ENCODE measurements around the gene CPEB4.

CPEB4 gene

DNA sequence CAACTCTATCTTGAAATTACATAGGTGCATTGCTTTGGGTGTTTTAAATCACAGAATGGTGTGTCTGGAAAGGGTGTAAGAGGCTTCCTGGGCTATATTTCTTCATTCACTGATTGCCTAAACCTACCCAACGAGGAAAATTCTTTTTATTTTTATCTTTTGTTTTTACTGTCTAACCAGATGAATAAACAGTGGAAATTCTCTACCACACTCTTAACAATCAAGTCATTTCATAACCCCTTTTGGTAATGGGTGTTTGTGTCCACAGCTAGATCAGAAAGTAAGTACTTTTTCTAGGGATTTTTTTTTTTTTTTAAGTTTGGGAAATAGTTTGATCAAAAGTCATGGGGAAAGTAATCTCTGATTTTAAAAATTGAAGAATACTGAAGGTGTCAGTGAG is 73.3 kb downstream of the CPEB4 start:
- Histone ChIP-seq H3K27ac (ENCODE audit: low read depth, low read length) (no peak overlapping the region), H3K4me1 (ENCODE audit: control insufficient read depth, insufficient read depth, low read length) (peaks cover 15% of the 10 kb centered on the region), H3K27me3 (ENCODE audit: control insufficient read depth, insufficient read depth, low read length) (no peaks in the 10 kb centered on the region), H3K9ac (ENCODE audit: low read length) (no peak overlapping the region), H3K36me3 (ENCODE audit: control insufficient read depth, insufficient read depth, low read length) (no peaks in the 10 kb centered on the region), H3K9me3 (ENCODE audit: control insufficient read depth, insufficient read depth, low read depth, low read length) (no peaks in the 10 kb centered on the region), H3K4me3 (ENCODE audit: low read depth, low read length) (no peak overlapping the region)

DNA sequence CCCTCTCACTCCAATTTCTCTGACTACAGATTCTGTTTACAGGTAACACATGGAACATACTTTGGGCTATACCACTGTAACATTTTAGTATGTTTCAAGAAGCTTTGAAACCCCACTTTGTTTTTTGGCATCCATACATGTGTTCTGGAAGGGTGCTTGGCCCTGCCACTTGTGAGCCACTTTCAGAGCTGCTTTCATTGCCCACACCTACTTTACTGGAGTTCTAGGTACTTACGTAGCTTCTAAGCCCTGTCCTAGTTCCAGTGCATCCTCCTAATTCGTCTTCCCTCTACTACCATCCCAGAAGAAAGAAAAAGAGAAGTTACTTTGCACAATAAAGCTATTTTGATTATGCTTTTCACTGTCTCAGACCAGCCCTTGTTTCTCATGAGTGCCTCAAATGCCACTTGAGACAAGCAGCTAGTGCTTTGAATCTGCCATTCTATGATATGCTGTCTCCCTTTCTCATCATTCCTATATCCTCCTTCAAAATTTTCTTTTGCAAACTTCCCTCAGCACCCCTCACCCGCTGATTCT is 74.4 kb downstream of the CPEB4 start:
- Histone ChIP-seq H3K27ac (ENCODE audit: low read depth, low read length) (peak overlapping the region; percentile 95), H3K9ac (ENCODE audit: low read length) (no peak overlapping the region), H3K9me3 (ENCODE audit: control insufficient read depth, insufficient read depth, low read depth, low read length) (no peaks in the 10 kb centered on the region), H3K27me3 (ENCODE audit: control insufficient read depth, insufficient read depth, low read length) (no peaks in the 10 kb centered on the region), H3K4me1 (ENCODE audit: control insufficient read depth, insufficient read depth, low read length) (peaks cover 16% of the 10 kb centered on the region), H3K4me3 (ENCODE audit: low read depth, low read length) (no peak overlapping the region), H3K36me3 (ENCODE audit: control insufficient read depth, insufficient read depth, low read length) (no peaks in the 10 kb centered on the region)

DNA sequence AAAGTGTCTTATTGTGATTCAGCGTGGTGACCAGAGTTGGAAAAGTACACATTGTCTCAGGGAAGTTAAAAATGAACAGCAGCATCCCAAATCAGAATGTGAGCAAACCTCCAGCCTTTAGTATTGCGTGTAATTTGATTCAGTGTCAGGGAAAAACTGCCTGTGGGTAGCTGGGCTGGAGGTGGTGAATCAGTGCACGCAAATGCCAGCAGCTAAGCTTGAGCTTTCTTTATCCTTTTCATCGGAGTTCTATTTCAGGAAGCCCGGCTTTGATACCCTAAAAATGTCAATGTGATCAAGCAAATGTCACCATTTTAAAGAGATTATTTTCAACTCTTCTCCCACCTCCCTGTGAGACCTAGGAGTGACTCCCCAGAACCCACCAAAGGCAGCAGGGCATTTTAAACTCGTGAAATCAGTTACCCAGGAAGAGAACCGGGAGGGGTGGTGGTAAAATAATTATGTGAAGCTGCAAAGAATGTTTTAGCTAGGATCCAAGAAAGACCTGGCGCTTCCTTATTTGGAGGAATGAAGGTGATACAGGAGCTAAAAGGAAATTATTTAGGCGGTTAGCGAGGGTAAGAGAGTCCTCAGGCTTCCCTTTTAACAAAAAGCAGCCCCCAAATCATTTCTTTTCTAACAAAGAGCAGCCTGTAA is 75.2 kb downstream of the CPEB4 start:
- peaks cover 24% of the 10 kb centered on the region for H3K4me1 ChIP-seq (ENCODE audit: control insufficient read depth, insufficient read depth, low read length)
- peak overlapping the region; percentile 95 for H3K27ac ChIP-seq (ENCODE audit: low read depth, low read length)
- H3K9ac ChIP-seq (ENCODE audit: low read length): peak overlapping the region; percentile 91
- peak overlapping the region; percentile 57; the same call in 1 of the 2 replicates for H3K4me3 ChIP-seq (ENCODE audit: low read depth, low read length)
- no peaks in the 10 kb centered on the region for H3K27me3 ChIP-seq (ENCODE audit: control insufficient read depth, insufficient read depth, low read length)
- no peaks in the 10 kb centered on the region for H3K9me3 ChIP-seq (ENCODE audit: control insufficient read depth, insufficient read depth, low read depth, low read length)
- H3K36me3 ChIP-seq (ENCODE audit: control insufficient read depth, insufficient read depth, low read length): no peaks in the 10 kb centered on the region

DNA sequence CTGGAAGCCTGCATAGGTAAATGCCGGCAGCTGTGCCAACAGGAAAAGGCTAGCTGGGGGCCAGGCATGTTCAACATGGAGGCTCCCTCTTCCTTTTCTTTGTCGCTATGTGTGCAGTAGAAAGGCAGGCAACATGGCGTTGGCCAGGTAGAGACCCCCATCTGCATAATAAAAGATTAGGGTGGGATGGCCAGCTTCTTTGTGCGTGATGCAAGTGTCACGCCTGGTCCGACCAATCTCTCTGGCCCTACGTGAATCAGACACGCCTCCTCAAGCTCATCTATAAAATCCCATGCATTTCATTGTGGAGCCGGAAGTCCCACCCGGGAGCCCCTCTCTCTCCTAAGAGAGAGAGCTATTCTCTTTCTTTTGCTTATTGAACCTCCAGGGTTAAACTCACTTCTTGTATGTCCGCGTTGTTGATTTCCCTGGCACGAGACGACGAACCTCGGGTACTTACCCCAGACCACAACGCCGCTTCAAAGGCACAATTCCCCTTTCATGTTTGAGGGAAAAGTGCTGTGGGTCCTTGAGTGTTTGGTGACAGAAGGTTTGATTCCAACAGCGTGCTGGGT is 75.8 kb downstream of the CPEB4 start:
- Histone ChIP-seq H3K9ac (ENCODE audit: low read length) (peak overlapping the region; percentile 91), H3K27ac (ENCODE audit: low read depth, low read length) (peak overlapping the region; percentile 95), H3K36me3 (ENCODE audit: control insufficient read depth, insufficient read depth, low read length) (no peaks in the 10 kb centered on the region), H3K27me3 (ENCODE audit: control insufficient read depth, insufficient read depth, low read length) (no peaks in the 10 kb centered on the region), H3K4me1 (ENCODE audit: control insufficient read depth, insufficient read depth, low read length) (peaks cover 30% of the 10 kb centered on the region), H3K9me3 (ENCODE audit: control insufficient read depth, insufficient read depth, low read depth, low read length) (no peaks in the 10 kb centered on the region), H3K4me3 (ENCODE audit: low read depth, low read length) (peak overlapping the region; percentile 57)

DNA sequence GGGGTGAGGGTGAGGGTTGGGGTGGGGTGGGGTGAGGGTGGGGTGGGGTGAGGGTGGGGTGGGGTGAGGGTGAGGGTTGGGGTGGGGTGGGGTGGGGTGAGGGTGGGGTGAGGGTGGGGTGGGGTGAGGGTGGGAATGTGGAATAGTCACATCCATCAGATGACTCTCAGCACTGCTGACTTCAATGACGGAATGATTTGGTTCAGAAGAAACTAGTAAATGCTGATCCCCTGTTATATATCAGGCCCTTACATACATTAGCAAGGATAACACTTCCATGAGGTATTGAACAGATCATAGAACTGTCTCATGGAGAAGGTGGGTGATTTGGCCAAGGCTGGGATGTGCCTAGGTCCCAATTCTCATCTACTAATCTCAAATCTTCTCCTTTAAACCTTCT is 76.4 kb downstream of the CPEB4 start:
- peak overlapping the region; percentile 33; the same call in 1 of the 2 replicates for H3K4me3 ChIP-seq (ENCODE audit: low read depth, low read length)
- H3K36me3 ChIP-seq (ENCODE audit: control insufficient read depth, insufficient read depth, low read length): no peaks in the 10 kb centered on the region
- H3K9ac ChIP-seq (ENCODE audit: low read length): no peak overlapping the region
- no peaks in the 10 kb centered on the region for H3K9me3 ChIP-seq (ENCODE audit: control insufficient read depth, insufficient read depth, low read depth, low read length)
- H3K27ac ChIP-seq (ENCODE audit: low read depth, low read length): no peak overlapping the region
- H3K4me1 ChIP-seq (ENCODE audit: control insufficient read depth, insufficient read depth, low read length): peaks cover 36% of the 10 kb centered on the region
- H3K27me3 ChIP-seq (ENCODE audit: control insufficient read depth, insufficient read depth, low read length): no peaks in the 10 kb centered on the region

DNA sequence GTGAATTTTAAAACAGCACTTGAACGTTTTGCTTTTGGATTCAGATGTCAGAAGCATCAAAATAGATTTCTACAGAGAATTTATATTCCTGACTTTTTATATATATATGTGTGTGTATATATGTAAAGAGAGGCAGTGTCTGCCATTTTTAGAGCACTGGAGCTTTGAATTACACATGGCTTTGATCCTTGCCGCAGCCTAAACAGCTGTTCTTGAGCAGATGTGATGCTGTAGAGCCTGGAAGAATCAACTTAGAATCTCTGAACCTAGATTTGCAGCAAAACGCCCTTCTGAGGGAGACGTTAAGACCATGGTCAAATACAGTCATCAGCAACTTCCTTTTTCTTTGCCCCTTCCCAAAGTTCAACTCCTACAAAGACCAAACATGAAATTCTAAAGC is 79.1 kb downstream of the CPEB4 start:
- Histone ChIP-seq H3K27me3 (ENCODE audit: control insufficient read depth, insufficient read depth, low read length) (no peaks in the 10 kb centered on the region), H3K4me3 (ENCODE audit: low read depth, low read length) (no peak overlapping the region), H3K4me1 (ENCODE audit: control insufficient read depth, insufficient read depth, low read length) (peaks cover 58% of the 10 kb centered on the region), H3K36me3 (ENCODE audit: control insufficient read depth, insufficient read depth, low read length) (no peaks in the 10 kb centered on the region), H3K27ac (ENCODE audit: low read depth, low read length) (no peak overlapping the region), H3K9ac (ENCODE audit: low read length) (no peak overlapping the region), H3K9me3 (ENCODE audit: control insufficient read depth, insufficient read depth, low read depth, low read length) (no peaks in the 10 kb centered on the region)

DNA sequence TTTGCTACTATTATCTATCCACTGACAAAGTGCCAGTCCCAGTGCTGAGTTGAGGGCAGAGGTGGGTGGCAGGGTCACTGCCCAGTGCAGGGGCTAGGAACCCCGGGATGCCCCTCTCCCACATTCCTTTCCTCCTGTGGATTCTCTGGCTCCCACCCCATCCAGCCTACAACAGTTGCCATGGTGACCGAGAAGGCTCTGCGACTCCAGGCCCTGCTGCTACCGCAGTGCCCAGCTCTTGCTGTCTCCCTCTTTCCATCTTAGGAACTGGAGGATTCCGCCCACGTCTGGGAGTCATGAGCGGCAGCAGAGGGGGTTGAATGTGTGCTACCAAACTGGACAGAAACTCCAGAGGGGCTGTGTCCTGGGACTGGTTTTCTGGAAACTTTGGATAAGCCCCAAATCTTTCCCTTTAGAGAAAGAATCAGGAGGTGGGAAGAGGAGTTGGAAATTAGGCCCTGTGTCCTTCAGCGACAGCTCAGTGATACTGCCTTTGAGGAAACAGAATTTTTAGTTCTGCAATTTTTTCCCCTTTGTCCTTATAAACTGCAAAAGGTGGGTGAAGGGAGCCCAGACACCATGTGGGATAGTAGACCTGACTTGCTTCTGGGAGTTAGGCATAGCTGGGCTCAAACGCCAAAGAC is 80.1 kb downstream of the CPEB4 start:
- peaks cover 54% of the 10 kb centered on the region for H3K4me1 ChIP-seq (ENCODE audit: control insufficient read depth, insufficient read depth, low read length)
- H3K4me3 ChIP-seq (ENCODE audit: low read depth, low read length): no peak overlapping the region
- no peak overlapping the region for H3K27ac ChIP-seq (ENCODE audit: low read depth, low read length)
- H3K36me3 ChIP-seq (ENCODE audit: control insufficient read depth, insufficient read depth, low read length): no peaks in the 10 kb centered on the region
- H3K9ac ChIP-seq (ENCODE audit: low read length): no peak overlapping the region
- no peaks in the 10 kb centered on the region for H3K9me3 ChIP-seq (ENCODE audit: control insufficient read depth, insufficient read depth, low read depth, low read length)
- no peaks in the 10 kb centered on the region for H3K27me3 ChIP-seq (ENCODE audit: control insufficient read depth, insufficient read depth, low read length)

DNA sequence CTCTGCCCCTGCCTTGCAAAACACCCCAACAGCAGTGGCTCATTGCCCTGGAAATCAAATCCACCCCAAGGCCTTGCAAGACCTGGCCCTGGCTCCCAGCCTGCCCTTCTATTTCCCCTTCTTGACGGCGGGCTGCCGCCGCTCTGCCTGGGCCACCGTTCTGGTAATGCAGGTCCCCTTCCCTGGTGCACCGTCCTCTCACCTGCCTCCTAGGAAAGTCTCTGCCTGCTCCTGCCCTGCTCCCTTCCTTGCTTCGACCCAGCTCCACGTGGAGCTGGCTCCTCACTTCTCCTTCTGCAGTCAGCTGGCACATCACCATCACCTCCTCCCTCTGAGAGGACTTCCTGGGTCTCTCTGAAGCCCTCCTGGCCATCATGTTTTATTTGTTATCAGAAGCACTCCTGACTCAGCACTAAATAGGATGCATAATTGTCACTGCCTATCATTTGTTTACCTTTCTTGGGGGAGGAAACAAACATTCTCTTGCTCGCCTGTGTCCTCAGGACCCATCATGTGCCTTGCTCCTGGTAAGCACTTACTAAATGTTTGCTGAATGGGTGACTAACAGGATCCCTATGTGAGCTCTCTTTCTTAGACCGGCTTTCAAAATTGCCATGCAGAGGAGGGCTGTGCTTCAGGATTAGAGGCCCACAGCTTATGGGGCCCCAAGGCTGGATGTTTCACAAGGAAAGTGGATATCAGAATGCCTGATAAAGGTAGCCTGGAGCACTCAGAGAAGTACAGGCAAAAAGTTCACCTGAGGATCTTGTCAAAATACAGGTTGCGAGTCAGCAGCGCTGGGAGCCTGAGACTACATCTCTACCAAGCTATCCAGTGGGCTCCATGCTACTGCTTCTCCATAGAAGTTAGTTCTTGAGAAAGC is 81.3 kb downstream of the CPEB4 start:
- Histone ChIP-seq H3K9me3 (ENCODE audit: control insufficient read depth, insufficient read depth, low read depth, low read length) (no peaks in the 10 kb centered on the region), H3K9ac (ENCODE audit: low read length) (no peak overlapping the region), H3K4me1 (ENCODE audit: control insufficient read depth, insufficient read depth, low read length) (peaks cover 61% of the 10 kb centered on the region), H3K27ac (ENCODE audit: low read depth, low read length) (no peak overlapping the region), H3K4me3 (ENCODE audit: low read depth, low read length) (no peak overlapping the region), H3K27me3 (ENCODE audit: control insufficient read depth, insufficient read depth, low read length) (no peaks in the 10 kb centered on the region), H3K36me3 (ENCODE audit: control insufficient read depth, insufficient read depth, low read length) (no peaks in the 10 kb centered on the region)

DNA sequence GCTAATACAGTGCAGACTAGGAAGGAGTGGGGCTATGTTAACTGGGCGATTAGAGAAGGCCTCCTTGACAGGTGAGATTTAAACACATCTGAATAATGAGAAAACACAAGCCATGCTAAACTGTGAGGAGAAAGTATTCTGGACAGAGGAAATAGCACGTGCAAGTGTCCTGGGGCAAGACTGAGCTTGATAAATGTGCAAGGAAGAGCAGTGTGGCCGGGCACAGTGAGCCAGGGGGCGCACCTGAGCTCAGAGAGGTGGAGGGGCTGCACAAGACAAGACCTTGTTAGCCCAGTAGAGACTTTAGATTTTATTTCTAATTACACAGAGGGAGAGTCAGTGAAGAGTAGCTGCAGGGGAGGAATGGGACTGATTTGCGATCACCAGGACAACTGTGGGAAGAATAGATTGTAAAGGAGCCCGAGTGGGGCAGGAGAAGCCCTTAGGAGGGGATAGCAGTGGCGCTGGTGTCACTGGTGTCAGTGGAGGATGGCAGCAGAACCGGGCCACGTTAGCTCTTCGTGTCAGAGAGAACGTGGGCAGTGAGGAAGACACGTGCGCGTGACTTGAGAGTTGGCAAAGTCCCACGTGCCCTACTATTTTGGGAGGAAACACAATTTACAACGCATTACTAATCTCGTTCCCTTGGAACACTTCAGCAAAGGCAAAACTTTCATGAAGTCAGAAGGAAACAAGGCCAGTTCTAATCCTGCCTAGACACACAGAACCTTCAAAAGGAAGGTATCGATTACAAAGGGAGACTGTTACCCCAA is 82.9 kb downstream of the CPEB4 start:
- peaks cover 62% of the 10 kb centered on the region for H3K4me1 ChIP-seq (ENCODE audit: control insufficient read depth, insufficient read depth, low read length)
- no peak overlapping the region for H3K4me3 ChIP-seq (ENCODE audit: low read depth, low read length)
- no peaks in the 10 kb centered on the region for H3K36me3 ChIP-seq (ENCODE audit: control insufficient read depth, insufficient read depth, low read length)
- H3K9ac ChIP-seq (ENCODE audit: low read length): no peak overlapping the region
- H3K27ac ChIP-seq (ENCODE audit: low read depth, low read length): no peak overlapping the region
- H3K9me3 ChIP-seq (ENCODE audit: control insufficient read depth, insufficient read depth, low read depth, low read length): no peaks in the 10 kb centered on the region
- H3K27me3 ChIP-seq (ENCODE audit: control insufficient read depth, insufficient read depth, low read length): no peaks in the 10 kb centered on the region

DNA sequence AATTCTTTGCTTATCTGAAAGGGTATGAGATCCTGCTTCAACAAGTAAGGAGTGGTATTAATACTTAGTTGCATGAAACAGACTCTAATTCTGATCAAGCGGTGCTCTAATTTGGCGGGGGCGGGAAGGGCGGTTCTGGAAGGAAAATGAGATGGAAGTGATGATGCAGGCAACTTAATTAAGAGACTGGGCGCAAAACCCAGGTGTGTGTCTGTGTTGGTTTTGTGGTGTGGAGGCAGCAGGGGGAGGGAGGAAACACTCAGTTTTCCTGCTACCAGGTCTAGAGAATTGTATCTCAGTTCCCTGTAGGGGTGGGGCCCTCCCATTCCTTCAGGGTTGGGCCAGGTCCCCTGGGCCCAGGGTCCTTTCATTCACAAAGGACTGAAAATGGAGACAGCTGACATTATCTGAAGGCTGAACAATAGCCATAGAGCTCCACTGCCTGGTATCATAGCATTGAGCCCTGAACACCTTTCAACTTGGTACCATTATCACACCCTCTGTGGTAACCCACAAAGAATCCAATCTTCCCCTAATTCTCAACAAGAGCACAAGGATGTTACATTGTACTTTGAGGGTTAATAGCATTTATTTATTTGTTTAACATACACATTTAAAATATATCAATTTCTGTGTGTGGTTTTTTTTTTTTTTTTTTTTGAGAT is 83.7 kb downstream of the CPEB4 start:
- Histone ChIP-seq H3K27me3 (ENCODE audit: control insufficient read depth, insufficient read depth, low read length) (no peaks in the 10 kb centered on the region), H3K36me3 (ENCODE audit: control insufficient read depth, insufficient read depth, low read length) (no peaks in the 10 kb centered on the region), H3K4me3 (ENCODE audit: low read depth, low read length) (no peak overlapping the region), H3K9ac (ENCODE audit: low read length) (no peak overlapping the region), H3K27ac (ENCODE audit: low read depth, low read length) (no peak overlapping the region), H3K9me3 (ENCODE audit: control insufficient read depth, insufficient read depth, low read depth, low read length) (no peaks in the 10 kb centered on the region), H3K4me1 (ENCODE audit: control insufficient read depth, insufficient read depth, low read length) (peaks cover 62% of the 10 kb centered on the region)
